ENCODE results near the gene SBF2.

- no peak for TF ChIP-seq CTCF (IDR thresholded peaks at IDR 0.05 in 8 of 11, conservative IDR thresholded peaks at IDR 0.05 in 3 of 11)
- TF ChIP-seq POLR2A (IDR thresholded peaks at IDR 0.05) = no peak
- no peak for TF ChIP-seq POLR2AphosphoS5 (IDR thresholded peaks at IDR 0.05)
These were observed 39.5 kb upstream of the SBF2 start for GRCh38 chr11:10333490-10333889.

Measured in spleen (tissue), 7 donors.